A549 (cell line): ENCODE data around the gene NPPA.

ENCODE experiments used
- BHLHE40 ChIP-seq: IDR thresholded peaks from 2 replicates; pipeline ENCODE4 v1.6.1; 2012; ENCODE audit warnings: low read depth, low read length, inconsistent platforms
- CBX8 ChIP-seq: fragments of 200-600 bp; sonication (generic); IDR thresholded peaks from 2 replicates; pipeline ENCODE4 v1.6.1; 2016
- CEBPB ChIP-seq, 2 experiments: fragments of >200 bp in 1 of 2; sonication (Bioruptor Twin) in 1 of 2; formaldehyde crosslinking in 1 of 2; IDR thresholded peaks; 2 replicates each; pipeline ENCODE4 v1.6.1; 2012 to 2016
- CHD2 ChIP-seq: fragments of 150-350 bp; IDR thresholded peaks from 2 replicates; pipeline ENCODE4 v1.6.1; 2014; ENCODE audit warnings: low read length; ENCODE audit not compliant: partially characterized antibody
- CTCF ChIP-seq: fragments of >200 bp; sonication (Bioruptor Twin); formaldehyde crosslinking; IDR thresholded peaks from 3 replicates; pipeline ENCODE4 v1.5.1; 2016
- EP300 ChIP-seq, 2 experiments: fragments of >200 bp; sonication (Bioruptor Twin); formaldehyde crosslinking; IDR thresholded peaks; 2 replicates in 1 of 2; 3 replicates in 1 of 2; pipeline ENCODE4 v1.6.1; 2016 to 2017
- GATA3 ChIP-seq: IDR thresholded peaks from 2 replicates; pipeline ENCODE4 v1.6.1; 2012; ENCODE audit warnings: borderline replicate concordance
- HMGXB4 ChIP-seq: fragments of 250-450 bp; sonication (Bioruptor Pico); IDR thresholded peaks from 2 replicates; pipeline ENCODE4 v1.5.0; 2021; ENCODE audit warnings: mild to moderate bottlenecking, moderate library complexity, borderline replicate concordance
- MAFK ChIP-seq: fragments of 450-650 bp; IDR thresholded peaks from 2 replicates; pipeline ENCODE4 v1.6.1; 2014; ENCODE audit not compliant: partially characterized antibody
- POLR2A ChIP-seq: IDR thresholded peaks from 2 replicates; pipeline ENCODE4 v1.6.1; 2012; ENCODE audit warnings: mild to moderate bottlenecking, low read length
- REST ChIP-seq: fragments of 200-600 bp; sonication (generic); IDR thresholded peaks from 2 replicates; pipeline ENCODE4 v1.6.1; 2016; ENCODE audit warnings: antibody characterized with exemption, mild to moderate bottlenecking, moderate library complexity
- RNF2 ChIP-seq: fragments of 200-600 bp; sonication (generic); IDR thresholded peaks from 2 replicates; pipeline ENCODE4 v1.6.1; 2016; ENCODE audit warnings: low read depth, mild to moderate bottlenecking, antibody characterized with exemption, moderate library complexity, borderline replicate concordance
- SMC3 ChIP-seq: fragments of >200 bp; sonication (Bioruptor Twin); formaldehyde crosslinking; IDR thresholded peaks from 3 replicates; pipeline ENCODE4 v1.6.1; 2018; ENCODE audit warnings: inconsistent platforms
- USF2 ChIP-seq: fragments of 450-650 bp; IDR thresholded peaks from 2 replicates; pipeline ENCODE4 v1.6.1; 2014; ENCODE audit warnings: antibody characterized with exemption

- TF ChIP-seq RNF2 (no peak), CTCF (no peak), POLR2A (peak; percentile 38), CEBPB (IDR thresholded peaks at IDR 0.05) (no peak), MAFK (no peak), HMGXB4 (CRISPR knock-in tag) (no peak), CHD2 (no peak), SMC3 (no peak), USF2 (peak; percentile 100), BHLHE40 (peak; percentile 71), EP300 (IDR thresholded peaks at IDR 0.05) (no peak), CBX8 (no peak), REST (no peak), GATA3 (no peak)
These were observed 41.9 kb downstream of the NPPA start, which contains the start of the genes CLCN6 and MTHFR for GRCh38 chr1:11805422-11806306.
